Epidermal melanocyte (primary cell): ENCODE data around the gene WDR72.
"Not testable (repeated sequence)": the region's sequence is repeated elsewhere in the genome, so short reads cannot be mapped to it uniquely, and the experiment has no call there.

ENCODE experiments used
- DNase-seq: peaks from one replicate; pipeline ENCODE4 v3.0.0; 2011; ENCODE audit warnings: low spot score; ENCODE audit not compliant: insufficient read length

The WDR72 gene

DNA sequence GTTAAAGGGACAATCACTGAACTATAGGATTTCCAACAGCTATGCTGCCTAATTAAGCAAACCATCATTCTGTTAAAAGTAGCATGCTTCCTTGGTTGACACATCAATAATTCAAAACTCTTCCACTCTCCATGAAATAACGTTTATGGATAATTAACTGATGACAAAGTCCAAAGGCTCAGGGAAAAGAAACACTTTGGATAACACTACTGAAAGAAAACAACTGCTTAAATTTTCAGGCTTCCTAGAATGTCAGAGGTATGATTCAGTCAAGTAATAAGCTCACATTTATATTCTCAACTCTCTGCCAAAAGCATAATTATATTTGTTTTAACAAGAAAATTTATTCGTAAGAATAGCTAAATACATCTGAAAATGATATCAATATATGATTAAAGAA lies 49.6 kb downstream of the WDR72 start:
- no peak for DNase-seq

DNA sequence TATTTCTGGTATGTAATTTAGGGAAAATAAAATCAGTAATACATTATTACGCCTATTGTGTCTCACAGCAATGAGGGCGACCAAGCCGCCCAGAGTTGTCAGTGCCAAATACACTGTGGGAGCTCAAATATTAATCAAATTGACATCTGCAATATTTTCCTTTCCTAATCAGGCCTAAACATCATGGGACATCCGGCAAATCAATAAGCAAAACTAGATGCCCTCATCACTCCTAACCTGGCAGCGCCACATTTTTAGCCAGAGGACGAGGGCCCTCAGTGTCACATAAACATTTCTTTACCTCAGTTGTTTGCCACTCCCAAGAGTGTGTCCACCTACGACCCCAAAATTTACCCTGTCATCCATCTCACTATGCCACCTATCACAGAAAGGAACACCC lies 64.1 kb downstream of the WDR72 start:
- DNase-seq: no peak

DNA sequence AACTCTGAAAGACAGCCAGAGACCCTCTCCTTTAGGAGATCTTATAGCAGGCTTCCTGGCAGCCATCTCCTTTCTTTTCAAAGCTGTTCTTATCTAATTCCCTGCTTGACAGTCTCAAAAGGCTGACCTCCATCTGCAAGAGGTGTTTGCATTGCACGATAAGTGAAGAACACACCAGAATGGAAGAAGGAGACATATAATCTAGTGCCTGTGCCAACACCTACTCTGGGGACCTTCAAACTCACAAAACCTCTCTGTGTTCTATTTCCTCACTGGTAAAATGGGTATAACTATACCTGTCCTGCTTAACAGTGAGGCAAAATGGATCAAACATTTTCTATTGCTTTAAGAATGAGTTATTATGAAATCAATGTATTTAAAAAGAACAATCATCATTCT lies 65.0 kb downstream of the WDR72 start:
- DNase-seq: no peak

- DNase-seq: no peak
Measured at GRCh38 chr15:53693729-53694475, 65.6 kb downstream of the WDR72 start.

- DNase-seq: not testable (repeated sequence)
Measured at GRCh38 chr15:53684162-53684561, 75.3 kb downstream of the WDR72 start.

DNA sequence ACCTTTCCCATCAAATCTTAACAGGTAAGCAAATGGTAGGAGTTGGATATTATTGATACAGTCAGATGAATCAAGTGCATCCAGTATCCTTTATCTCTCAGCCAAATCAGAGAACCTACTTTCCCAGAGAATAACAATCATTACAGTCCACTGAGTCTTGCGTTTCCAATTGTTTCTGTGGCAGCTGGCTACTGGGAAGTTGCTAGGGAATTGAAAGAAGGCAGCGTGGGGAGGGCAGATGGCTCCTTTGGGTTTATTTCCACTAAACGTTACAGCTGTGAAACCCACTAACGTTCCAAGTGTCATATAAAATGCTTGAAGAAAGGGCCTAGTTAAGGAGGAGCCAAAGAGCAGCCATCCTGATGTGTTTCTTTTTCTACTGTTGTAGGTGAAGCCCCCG lies 78.4 kb downstream of the WDR72 start:
- DNase-seq: no peak

DNA sequence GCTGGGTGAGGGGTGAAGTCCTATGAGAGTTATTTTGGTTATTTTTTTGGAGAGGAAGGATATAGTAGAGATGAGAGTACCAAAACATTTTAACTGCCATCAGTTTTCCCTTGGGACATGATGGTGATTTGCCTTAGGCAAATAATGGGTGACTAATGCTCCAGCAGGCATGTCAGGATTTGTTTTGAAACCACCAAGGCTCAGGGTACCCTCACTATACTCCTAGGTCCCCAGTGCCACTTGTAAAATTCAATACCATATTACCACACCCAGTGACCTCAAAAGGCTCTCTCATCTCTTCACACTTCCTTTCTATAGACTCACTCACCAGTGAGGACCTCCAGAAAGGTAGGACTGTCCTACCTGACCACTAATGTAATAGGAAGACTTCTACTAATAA lies 83.6 kb downstream of the WDR72 start:
- no peak for DNase-seq

DNA sequence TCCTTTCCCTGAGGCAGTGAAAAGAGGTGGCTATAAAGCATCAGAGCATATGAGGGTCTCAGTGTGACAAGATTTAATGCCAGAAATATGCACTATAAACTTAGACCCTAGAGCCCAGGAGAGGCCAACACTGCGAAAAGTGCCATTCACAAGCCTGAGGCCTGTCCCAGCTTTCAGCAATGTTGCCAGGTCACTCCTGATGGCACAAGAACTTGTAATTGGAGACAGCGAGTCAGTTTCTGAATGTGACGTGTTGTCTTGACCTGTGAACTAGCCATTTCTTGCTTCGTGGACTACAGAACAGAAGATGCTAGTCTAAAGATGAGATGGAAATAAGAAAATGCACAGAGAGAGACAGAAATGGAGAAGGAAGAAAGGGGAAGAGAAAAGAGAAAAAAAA lies 87.9 kb downstream of the WDR72 start:
- no peak for DNase-seq

- no peak for DNase-seq
Measured at GRCh38 chr15:53670701-53671100, 88.8 kb downstream of the WDR72 start.

DNA sequence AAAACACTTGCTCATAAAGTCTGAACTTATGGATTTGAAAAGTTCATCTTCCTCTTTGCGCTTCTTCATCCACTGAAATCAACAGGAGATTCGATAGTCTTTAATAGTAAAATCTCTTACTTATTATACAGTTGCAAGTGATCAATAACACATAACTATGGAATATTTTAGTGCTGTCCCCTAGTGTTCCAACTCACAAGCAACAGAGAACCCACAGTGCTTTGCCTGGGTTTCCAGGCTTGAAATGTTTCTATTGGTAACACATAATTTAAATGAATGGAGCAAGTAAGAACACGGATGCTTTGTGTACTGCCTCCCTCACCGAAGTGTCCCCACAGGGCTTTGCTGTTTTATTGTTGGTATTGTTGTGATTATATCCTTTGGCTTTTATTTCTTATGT lies 93.5 kb downstream of the WDR72 start:
- no peak for DNase-seq

DNA sequence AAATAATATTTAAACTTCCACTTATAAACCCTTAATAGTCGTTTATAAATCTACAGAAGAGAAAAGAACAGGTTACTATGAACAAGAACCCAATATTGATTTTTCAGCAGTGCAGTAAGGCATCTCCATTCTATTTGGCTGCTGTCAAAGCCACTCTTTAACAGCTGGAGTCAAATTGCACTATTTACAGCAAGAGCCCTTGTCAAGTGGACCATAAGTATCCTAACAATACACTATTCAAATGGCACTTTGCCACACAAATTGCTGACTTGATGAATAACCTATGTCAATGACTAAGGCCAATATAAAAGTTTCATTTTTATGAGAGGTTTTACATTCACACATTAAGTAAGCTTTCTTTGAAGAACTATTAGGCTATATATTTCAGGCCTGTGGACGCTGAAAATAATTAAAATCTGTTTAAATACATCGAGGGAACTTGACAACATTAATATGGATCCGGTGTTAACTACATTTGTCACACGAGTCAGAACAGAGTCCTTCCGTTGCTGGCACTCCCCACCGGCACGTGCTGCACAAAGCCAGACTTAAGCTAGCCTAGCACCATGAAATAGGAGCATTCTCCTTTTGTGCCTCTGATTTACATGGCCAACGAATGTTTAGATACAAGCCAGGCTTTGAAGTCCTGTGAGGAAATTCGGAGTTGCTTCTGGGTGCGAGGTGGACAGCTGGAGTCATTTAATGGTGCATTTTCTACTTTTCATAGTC lies 100.5 kb downstream of the WDR72 start:
- no peak for DNase-seq

DNA sequence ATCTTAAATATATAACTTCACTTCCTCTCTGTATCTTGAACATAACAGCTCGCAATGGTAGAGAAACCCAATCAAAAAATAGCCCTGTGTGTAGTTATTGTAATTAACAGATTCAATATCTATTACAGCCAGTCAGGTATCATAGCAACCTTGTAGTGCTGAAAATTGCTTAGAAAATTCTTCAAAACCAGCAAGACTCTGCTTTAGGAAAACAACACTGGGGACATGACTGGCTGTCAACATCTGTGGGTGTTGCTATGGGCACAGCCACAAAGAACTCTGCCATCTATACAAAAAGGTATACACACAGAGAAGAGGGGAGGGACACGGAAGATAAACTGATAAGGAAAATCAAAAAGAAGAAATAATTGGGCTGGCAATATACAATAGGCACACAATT lies 101.2 kb downstream of the WDR72 start:
- DNase-seq: no peak

GRCh38 chr15:53648934-53649333 lies 110.5 kb downstream of the WDR72 start:
- DNase-seq: no peak

DNA sequence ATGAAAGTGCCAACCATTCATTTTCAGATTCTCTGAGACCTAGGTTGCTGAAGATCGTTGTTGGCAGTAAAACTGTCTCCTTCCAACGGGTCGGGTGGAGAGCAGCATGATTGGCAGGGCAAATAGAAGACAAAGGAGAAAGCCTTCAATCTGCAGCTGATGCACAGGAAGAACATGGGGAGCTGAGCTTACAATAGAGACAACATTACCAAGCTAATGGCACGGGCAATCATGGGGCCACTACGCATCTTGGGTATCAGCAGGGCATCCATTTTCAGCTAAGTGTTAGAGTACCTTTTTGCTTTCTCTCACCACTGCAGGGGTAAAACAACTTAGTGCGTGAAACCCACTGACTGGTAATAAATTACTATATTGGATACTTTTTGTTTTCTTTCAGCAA lies 114.8 kb downstream of the WDR72 start:
- DNase-seq: no peak

GRCh38 chr15:53634517-53635106 lies 124.9 kb downstream of the WDR72 start:
- DNase-seq: no peak

DNA sequence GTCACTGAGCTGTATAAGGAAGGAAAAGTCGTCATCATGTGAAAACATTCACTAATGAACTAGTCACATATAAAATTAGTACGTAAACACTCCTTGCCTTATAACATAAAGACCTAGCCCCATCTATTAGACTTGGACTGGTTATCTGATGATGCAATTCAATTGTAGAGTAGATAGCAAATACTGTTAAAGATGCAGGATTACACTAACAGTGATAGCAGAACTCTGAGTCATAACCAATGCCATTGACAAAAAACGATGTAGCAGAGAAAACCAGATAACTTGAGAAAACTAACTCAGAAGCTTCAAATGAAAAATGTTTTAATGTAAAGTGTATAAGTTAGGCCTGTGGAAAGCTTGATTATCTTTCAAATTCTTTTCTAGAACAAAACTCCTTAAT lies 132.2 kb downstream of the WDR72 start:
- DNase-seq: no peak

- no peak for DNase-seq
Measured at GRCh38 chr15:53625962-53626845, 133.3 kb downstream of the WDR72 start.

DNA sequence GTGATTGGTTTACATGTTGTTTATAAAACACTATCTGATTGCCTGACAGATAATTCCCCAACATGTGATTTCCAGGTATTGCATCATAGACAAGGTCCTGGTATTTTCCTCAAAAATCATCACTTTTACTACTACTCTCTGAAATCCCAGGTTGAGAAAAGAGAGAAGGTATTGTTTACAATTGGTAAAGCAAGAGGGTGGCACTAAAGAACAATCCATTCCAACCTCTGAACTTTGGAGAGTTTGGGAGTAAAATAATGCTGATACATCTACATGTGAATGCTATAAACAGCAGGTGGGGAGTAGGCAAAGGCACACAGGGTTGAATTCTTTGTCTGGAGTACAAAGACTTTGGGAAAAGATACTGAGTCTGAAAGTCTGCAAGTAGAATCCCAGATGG lies 134.2 kb downstream of the WDR72 start:
- no peak for DNase-seq

DNA sequence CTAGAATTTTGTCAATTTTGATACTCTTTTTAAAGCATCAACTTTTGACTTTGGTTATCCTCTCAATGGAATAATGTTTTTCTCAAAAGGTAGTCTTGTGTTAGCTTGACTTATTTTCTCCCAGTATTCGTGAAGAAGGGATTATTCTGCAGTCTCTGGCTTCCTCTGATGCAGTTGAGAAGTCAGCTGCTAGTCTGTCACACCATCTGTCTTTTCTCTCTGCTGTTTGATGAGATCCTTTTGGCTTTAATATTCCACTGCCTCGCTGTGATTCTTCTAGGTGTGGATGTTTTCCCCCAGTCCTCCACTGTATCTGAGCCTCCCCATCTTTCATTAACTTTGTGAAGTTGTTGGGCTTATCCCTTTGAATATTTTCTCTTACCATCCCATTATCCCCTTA lies 141.0 kb downstream of the WDR72 start:
- DNase-seq: no peak

DNA sequence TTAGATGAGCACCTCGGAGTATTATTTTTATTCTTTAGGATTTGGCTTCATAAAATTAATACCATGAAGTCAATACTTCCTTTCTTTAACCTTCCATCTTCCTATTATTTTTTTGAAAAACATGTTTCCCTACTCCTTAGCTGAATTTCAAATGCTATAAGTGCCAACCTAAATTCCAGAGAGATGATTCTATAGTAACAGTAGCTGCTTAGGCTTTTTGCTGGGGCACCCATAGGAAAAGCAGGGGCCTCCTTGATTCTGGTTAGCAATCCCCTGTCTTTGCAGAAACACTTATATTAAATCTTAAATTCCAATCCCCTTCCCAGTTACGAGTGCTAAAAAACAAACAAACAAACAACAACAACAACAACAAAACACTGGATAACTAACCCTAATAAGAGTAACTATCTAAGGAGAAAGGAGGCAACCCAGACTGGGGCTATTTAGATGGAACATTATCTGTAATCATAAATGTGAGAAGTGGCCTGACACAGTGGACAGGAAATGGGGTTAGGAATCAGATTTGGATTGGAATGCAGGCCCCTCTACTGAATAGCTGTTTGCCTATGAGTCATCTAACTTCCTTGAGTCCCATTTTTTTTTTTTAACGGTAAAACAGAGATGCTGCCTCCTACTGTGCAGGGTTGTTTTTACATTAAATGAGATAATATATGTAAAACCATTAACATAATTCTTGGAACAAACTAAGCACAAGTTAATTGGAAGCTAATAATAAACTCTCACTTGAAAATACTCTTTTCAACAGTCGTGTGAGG lies 148.1 kb downstream of the WDR72 start:
- DNase-seq: no peak

- DNase-seq: no peak
Measured at GRCh38 chr15:53591041-53591440, 168.4 kb downstream of the WDR72 start.
